ENCODE results near the gene CSH2. TPM values are rescaled to one million over a fixed set of nuclear protein-coding genes. Genes with fewer than 3 reads are reported as not detected.
"Not testable (repeated sequence)": the region's sequence is repeated elsewhere in the genome, so short reads cannot be mapped to it uniquely, and the experiment has no call there.

The CSH2 gene
- total RNA-seq, result not detected

DNA sequence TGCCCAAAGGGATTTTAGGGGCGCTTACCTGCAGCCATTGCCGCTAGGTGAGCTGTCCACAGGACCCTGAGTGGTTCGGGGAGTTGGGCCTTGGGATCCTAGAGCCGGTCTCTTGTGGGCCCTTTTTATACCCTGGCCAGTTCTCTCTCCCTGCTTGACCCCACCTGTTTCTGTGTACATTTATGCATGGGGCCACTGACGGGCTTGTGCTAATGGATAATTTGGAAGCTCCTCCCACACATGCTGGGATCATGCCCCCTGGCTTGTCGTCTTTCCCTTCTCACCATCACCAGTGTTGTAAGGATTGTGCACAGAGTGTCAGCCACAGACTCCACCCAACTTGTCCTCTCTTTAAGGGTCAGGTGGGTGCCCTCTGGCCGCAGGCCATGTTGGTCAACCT, at the start of gene CSH2:
CSH2 (minus strand) TSS at position 101 of the 400 bp plus-strand sequence; CDS start at position 38, 63 bp downstream.
- H3K9me3 ChIP-seq; H3K4me3 ChIP-seq; H3K27ac ChIP-seq; DNase-seq; H3K27me3 ChIP-seq; H3K36me3 ChIP-seq; H3K4me1 ChIP-seq; H3K9ac ChIP-seq (ENCODE audit: low read depth in 2 of 2, low read length in 2 of 2); intact Hi-C loops (cut with DNase I): not testable (repeated sequence)

GRCh38 chr17:63922402-63922801, 48.9 kb upstream of the CSH2 start:
- H3K4me1 ChIP-seq; H3K36me3 ChIP-seq; H3K9me3 ChIP-seq; intact Hi-C loops (cut with DNase I); H3K9ac ChIP-seq (ENCODE audit: low read depth in 2 of 2, low read length in 2 of 2); H3K27ac ChIP-seq; H3K27me3 ChIP-seq; DNase-seq; H3K4me3 ChIP-seq: not testable (repeated sequence)

- H3K36me3 ChIP-seq; intact Hi-C loops (cut with DNase I); H3K4me3 ChIP-seq; H3K9ac ChIP-seq (ENCODE audit: low read depth in 2 of 2, low read length in 2 of 2); DNase-seq; H3K27me3 ChIP-seq; H3K27ac ChIP-seq; H3K9me3 ChIP-seq; H3K4me1 ChIP-seq: not testable (repeated sequence)
These were observed 47.3 kb upstream of the CSH2 start for GRCh38 chr17:63920779-63921178.

DNA sequence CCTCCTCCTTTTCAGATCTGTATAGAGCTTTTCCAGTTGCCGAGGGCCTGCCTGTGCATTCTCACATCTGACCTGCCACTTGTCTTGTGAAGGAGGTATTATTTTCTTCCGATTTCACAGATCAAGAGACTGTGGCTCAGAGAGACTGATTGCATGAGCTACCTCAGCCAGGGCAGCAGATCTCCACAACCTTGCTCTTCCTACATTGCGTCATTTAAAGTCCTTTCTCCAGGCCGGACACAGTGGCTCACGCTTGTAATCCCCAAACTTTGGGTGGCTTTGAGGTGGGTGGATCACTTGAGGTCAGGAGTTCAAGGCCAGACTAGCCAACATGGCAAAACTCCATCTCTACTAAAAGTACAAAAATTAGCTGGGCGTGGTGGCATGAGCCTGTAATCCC, 46.6 kb upstream of the CSH2 start:
- H3K9me3 ChIP-seq; H3K27me3 ChIP-seq; intact Hi-C loops (cut with DNase I); H3K36me3 ChIP-seq; H3K27ac ChIP-seq; DNase-seq; H3K4me1 ChIP-seq; H3K4me3 ChIP-seq; H3K9ac ChIP-seq (ENCODE audit: low read depth in 2 of 2, low read length in 2 of 2): not testable (repeated sequence)

- Histone ChIP-seq H3K4me1 (no peaks in the 10 kb centered on the region), H3K9ac (ENCODE audit: low read depth in 2 of 2, low read length in 2 of 2) (no peak overlapping the region), H3K27ac (no peak overlapping the region), H3K27me3 (no peaks in the 10 kb centered on the region), H3K4me3 (no peak overlapping the region), H3K9me3 (no peaks in the 10 kb centered on the region), H3K36me3 (no peaks in the 10 kb centered on the region)
- TF ChIP-seq CTCF (IDR thresholded peaks at IDR 0.05), result peak; percentile 97
- intact Hi-C loops (cut with DNase I), result loop anchor here (10.0 kb wide), 3 partner anchors 105 to 365 kb away; partner anchors contain the start of genes ERN1 and ICAM2
- DNase-seq, result peak; percentile 65
These were observed 45.8 kb upstream of the CSH2 start for GRCh38 chr17:63919311-63919723.

GRCh38 chr17:63918789-63919305, 45.4 kb upstream of the CSH2 start, which contains the start of gene GH1:
GH1 (minus strand) TSS chr17:63918839; CDS start chr17:63918776, 63 bp downstream.
- H3K36me3 ChIP-seq; DNase-seq; H3K4me1 ChIP-seq; H3K4me3 ChIP-seq; H3K27me3 ChIP-seq; H3K27ac ChIP-seq; H3K9me3 ChIP-seq; H3K9ac ChIP-seq (ENCODE audit: low read depth in 2 of 2, low read length in 2 of 2): not testable (repeated sequence)
- intact Hi-C loops (cut with DNase I), result loop anchor here (10.0 kb wide), 3 partner anchors 106 to 366 kb away; partner anchors contain the start of genes ERN1 and ICAM2

GRCh38 chr17:63918305-63918704, 44.8 kb upstream of the CSH2 start:
- Histone ChIP-seq H3K9me3 (no peaks in the 10 kb centered on the region), H3K36me3 (no peaks in the 10 kb centered on the region), H3K27me3 (no peaks in the 10 kb centered on the region), H3K9ac (ENCODE audit: low read depth in 2 of 2, low read length in 2 of 2) (no peak overlapping the region), H3K4me1 (no peaks in the 10 kb centered on the region), H3K4me3 (no peak overlapping the region), H3K27ac (no peak overlapping the region)
- no peak for DNase-seq
- intact Hi-C loops (cut with DNase I), result loop anchor here (10.0 kb wide), 3 partner anchors 106 to 366 kb away; partner anchors contain the start of genes ERN1 and ICAM2
- no peak for TF ChIP-seq CTCF (IDR thresholded peaks at IDR 0.05)

- Histone ChIP-seq H3K36me3 (no peaks in the 10 kb centered on the region), H3K4me3 (no peak overlapping the region), H3K4me1 (no peaks in the 10 kb centered on the region), H3K9me3 (no peaks in the 10 kb centered on the region), H3K27me3 (no peaks in the 10 kb centered on the region), H3K9ac (ENCODE audit: low read depth in 2 of 2, low read length in 2 of 2) (no peak overlapping the region), H3K27ac (no peak overlapping the region)
- intact Hi-C loops (cut with DNase I), result loop anchor here (10.0 kb wide), 3 partner anchors 107 to 367 kb away; partner anchors contain the start of genes ERN1 and ICAM2
- DNase-seq, result no peak
- no peak for TF ChIP-seq CTCF (IDR thresholded peaks at IDR 0.05)
These were observed 44.2 kb upstream of the CSH2 start for GRCh38 chr17:63917646-63918045.

DNA sequence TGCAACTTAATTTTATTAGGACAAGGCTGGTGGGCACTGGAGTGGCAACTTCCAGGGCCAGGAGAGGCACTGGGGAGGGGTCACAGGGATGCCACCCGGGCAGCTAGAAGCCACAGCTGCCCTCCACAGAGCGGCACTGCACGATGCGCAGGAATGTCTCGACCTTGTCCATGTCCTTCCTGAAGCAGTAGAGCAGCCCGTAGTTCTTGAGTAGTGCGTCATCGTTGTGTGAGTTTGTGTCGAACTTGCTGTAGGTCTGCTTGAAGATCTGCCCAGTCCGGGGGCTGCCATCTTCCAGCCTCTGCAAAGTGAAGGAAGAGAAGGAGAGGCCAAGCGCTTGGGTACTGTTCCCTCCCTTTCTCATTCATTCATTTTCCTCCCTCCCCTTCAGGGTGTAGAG, 43.7 kb upstream of the CSH2 start:
- not testable (repeated sequence) for H3K9me3 ChIP-seq; DNase-seq; H3K36me3 ChIP-seq; H3K4me3 ChIP-seq; H3K4me1 ChIP-seq; H3K27ac ChIP-seq; H3K9ac ChIP-seq (ENCODE audit: low read depth in 2 of 2, low read length in 2 of 2); H3K27me3 ChIP-seq
- intact Hi-C loops (cut with DNase I), result loop anchor here (10.0 kb wide), 3 partner anchors 108 to 368 kb away; partner anchors contain the start of genes ERN1 and ICAM2
